ES-I3 (cell line): ENCODE data around the gene ZC3H13.

Experiments used
- H3K36me3 ChIP-seq: 2 replicates; pipeline ENCODE4 v1.6.1; 2013; ENCODE audit warnings: mild to moderate bottlenecking, low read length, control low read depth, moderate library complexity; ENCODE audit not compliant: insufficient read depth
- H3K4me1 ChIP-seq: 2 replicates; pipeline ENCODE4 v1.6.1; 2013; ENCODE audit warnings: mild to moderate bottlenecking, control low read depth, low read length; ENCODE audit not compliant: insufficient read depth
- H3K9ac ChIP-seq: 2 replicates; pipeline ENCODE4 v1.6.1; 2013; ENCODE audit warnings: low read depth, mild to moderate bottlenecking, low read length, moderate library complexity
- H3K9me3 ChIP-seq: 2 replicates; pipeline ENCODE4 v1.6.1; 2013; ENCODE audit warnings: mild to moderate bottlenecking, low read length, moderate library complexity; ENCODE audit not compliant: control insufficient read depth, insufficient read depth

Gene ZC3H13

GRCh38 chr13:45954836-45955800 lies 97.4 kb downstream of the ZC3H13 start:
- H3K9ac ChIP-seq = no peak overlapping the region
- H3K9me3 ChIP-seq = no peaks in the 10 kb centered on the region
- no peaks in the 10 kb centered on the region for H3K4me1 ChIP-seq
- no peaks in the 10 kb centered on the region; the same call in 1 of the 2 replicates for H3K36me3 ChIP-seq

GRCh38 chr13:45953082-45953481 lies 99.5 kb downstream of the ZC3H13 start:
- H3K36me3 ChIP-seq = no peaks in the 10 kb centered on the region; the same call in 1 of the 2 replicates

DNA sequence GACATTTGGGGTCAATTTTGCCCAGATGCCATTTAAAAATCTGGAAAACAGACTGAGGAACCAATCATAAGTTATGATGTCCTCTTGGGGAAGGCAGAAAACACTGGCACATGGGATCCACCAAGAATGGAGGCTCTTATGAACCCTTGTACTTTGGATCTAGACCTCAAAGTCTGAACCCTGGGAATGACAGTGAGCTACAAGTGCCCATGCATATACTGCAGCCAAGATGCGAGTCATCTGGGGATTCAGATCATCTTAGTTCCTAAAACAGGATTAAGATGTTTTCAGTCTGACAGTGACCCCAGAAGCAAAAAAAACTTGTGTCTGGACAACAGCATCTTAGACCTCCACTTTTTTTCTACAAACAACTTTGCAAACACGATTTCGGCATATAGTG lies 100.8 kb downstream of the ZC3H13 start:
- H3K4me1 ChIP-seq = no peaks in the 10 kb centered on the region

More at GRCh38 chr13:45953082-45953481, 99.5 kb downstream of the ZC3H13 start:
- no peaks in the 10 kb centered on the region for H3K9me3 ChIP-seq
- H3K4me1 ChIP-seq = no peaks in the 10 kb centered on the region
- no peak overlapping the region for H3K9ac ChIP-seq

DNA sequence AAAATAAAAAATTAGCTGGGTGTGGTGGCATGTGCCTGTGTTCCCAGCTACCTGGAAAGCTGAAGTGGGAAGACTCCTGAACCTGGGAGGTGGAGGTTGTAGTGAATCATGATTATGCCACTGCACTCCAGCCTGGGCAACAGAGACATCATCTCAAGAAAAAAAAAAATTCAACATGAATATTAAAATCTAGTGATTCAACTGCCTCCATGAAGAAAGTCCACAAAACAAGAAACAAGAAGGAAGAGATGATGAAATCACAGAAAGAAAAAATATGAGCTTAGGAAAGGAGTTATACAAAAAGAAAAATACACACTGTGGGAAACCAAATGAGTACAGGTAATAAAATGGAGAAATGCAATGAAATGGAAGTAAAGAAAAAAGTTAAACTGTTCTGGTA lies 101.4 kb downstream of the ZC3H13 start:
- H3K9me3 ChIP-seq = no peaks in the 10 kb centered on the region
- no peak overlapping the region for H3K9ac ChIP-seq
- no peaks in the 10 kb centered on the region for H3K36me3 ChIP-seq
- H3K4me1 ChIP-seq = no peaks in the 10 kb centered on the region

More for the DNA sequence above, 100.8 kb downstream of the ZC3H13 start:
- Histone ChIP-seq H3K9ac (no peak overlapping the region), H3K36me3 (no peaks in the 10 kb centered on the region), H3K9me3 (no peaks in the 10 kb centered on the region)

- H3K4me1 ChIP-seq = no peaks in the 10 kb centered on the region
- no peaks in the 10 kb centered on the region for H3K9me3 ChIP-seq
- no peak overlapping the region for H3K9ac ChIP-seq
- H3K36me3 ChIP-seq = no peaks in the 10 kb centered on the region
These were observed 102.1 kb downstream of the ZC3H13 start for GRCh38 chr13:45950386-45951000.

GRCh38 chr13:45949161-45949560 lies 103.4 kb downstream of the ZC3H13 start:
- H3K9me3 ChIP-seq = no peaks in the 10 kb centered on the region
- H3K9ac ChIP-seq = no peak overlapping the region
- no peaks in the 10 kb centered on the region for H3K36me3 ChIP-seq
- no peaks in the 10 kb centered on the region for H3K4me1 ChIP-seq

DNA sequence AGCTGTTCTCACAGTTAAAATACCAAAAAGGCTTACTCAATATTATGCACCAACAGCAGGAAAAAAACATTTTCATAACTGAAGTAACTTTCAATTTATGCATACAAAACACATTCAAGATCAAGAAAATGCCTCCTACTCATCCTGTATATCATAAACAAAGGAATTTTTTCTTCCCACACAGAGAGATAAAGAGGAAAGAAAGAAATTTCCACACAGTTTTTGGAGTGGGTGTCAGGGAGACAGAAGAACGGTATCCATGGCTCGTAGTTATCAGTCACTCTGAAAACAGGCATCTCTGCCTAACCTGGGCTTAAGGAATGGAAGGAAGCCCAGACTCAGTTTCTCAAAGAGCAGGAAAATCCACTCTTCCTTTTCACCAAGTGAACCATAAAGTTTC lies 108.6 kb downstream of the ZC3H13 start:
- Histone ChIP-seq H3K9me3 (no peaks in the 10 kb centered on the region), H3K9ac (no peak overlapping the region), H3K36me3 (no peaks in the 10 kb centered on the region), H3K4me1 (no peaks in the 10 kb centered on the region)

DNA sequence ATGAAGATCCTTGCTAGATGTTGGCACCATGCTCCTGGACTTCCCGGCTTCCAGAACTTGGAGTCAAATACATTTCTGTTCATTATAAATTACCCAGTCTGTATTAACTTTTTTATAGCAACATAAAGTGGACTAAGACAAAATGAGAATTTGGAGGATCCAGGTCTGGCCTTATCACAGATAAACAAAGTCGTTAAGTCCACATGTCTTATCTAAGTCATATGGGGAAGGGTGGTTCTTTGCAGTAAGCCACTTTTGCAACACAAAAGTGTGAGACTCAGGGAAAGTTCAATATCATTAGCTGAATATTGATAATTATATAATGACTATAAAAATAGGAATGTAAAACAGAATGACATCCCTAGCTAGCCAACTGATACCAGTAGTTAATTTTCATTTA lies 109.4 kb downstream of the ZC3H13 start:
- H3K9ac ChIP-seq = no peak overlapping the region
- no peaks in the 10 kb centered on the region for H3K36me3 ChIP-seq
- 0 out of 2 replicates have a peak, but pooled peaks cover 3% of the 10 kb centered on the region for H3K9me3 ChIP-seq
- H3K4me1 ChIP-seq = no peaks in the 10 kb centered on the region

DNA sequence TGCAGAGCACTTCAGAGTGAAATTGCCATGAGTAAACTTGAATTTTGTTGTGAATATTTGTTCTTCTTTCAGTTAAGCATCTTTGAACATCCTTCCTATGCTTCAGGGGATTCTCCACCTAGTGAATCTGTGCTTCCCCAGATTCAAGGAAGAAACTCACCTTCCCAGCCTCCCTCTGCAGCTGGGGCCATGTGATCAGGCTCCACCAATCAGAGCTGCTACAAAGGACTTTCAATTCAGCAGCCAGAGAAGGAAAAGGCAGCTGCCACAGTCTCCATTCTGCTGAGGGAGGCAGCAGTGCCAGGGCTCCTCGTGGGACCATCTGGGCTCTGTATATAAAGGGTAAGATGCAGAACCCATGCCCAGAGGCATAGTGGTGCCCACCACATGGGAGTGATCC lies 111.3 kb downstream of the ZC3H13 start:
- Histone ChIP-seq H3K4me1 (no peaks in the 10 kb centered on the region), H3K9ac (no peak overlapping the region), H3K36me3 (no peaks in the 10 kb centered on the region), H3K9me3 (0 out of 2 replicates have a peak, but pooled peaks cover 3% of the 10 kb centered on the region)

DNA sequence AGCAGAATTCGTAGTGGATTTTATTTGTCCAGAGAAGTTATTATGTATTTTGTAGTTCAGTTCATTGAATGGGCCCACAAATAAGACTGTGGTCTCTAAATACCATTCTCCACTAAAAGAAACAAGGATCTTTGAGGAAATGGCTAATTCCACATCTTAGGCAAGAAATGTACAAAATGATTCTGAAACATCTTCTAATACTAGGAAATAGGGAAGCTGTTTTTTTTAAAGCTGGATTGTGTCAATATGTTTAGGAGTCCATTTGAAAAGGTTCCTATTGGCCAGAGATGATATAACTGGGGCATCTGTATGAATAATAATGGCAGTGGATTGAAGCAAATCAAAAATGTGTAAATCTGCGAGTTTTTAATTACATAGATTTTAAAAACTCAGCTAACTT lies 112.5 kb downstream of the ZC3H13 start:
- 0 out of 2 replicates have a peak, but pooled peaks cover 3% of the 10 kb centered on the region for H3K9me3 ChIP-seq
- H3K4me1 ChIP-seq = no peaks in the 10 kb centered on the region
- no peaks in the 10 kb centered on the region for H3K36me3 ChIP-seq
- no peak overlapping the region for H3K9ac ChIP-seq

- Histone ChIP-seq H3K36me3 (no peaks in the 10 kb centered on the region), H3K4me1 (no peaks in the 10 kb centered on the region), H3K9me3 (0 out of 2 replicates have a peak, but pooled peaks cover 3% of the 10 kb centered on the region), H3K9ac (no peak overlapping the region)
These were observed 115.9 kb downstream of the ZC3H13 start for GRCh38 chr13:45936621-45937020.

DNA sequence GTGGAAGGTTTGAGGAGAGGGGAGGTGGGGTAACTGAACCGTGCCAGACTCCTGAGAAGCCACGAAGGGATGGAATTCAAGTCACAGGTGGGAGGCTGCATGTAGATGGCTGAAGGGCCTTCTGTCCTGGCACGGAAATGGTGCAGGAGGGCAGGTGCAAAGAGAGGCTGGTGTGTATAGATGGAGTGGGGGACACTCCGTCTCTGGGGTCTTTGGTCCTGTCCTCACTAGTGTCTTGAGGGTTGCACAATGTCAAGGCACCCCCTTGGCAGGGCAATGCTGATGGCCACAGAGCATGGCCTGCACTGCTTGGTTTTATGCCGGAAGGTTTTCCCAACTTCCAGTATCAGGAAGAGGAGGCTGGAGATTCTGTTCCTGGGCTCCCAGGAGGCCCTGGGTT lies 118.3 kb downstream of the ZC3H13 start:
- no peak overlapping the region for H3K9ac ChIP-seq
- no peaks in the 10 kb centered on the region for H3K36me3 ChIP-seq
- 0 out of 2 replicates have a peak, but pooled peaks cover 3% of the 10 kb centered on the region for H3K9me3 ChIP-seq
- H3K4me1 ChIP-seq = no peaks in the 10 kb centered on the region

GRCh38 chr13:45933203-45933908 lies 119.2 kb downstream of the ZC3H13 start:
- Histone ChIP-seq H3K36me3 (no peaks in the 10 kb centered on the region), H3K9ac (no peak overlapping the region), H3K9me3 (0 out of 2 replicates have a peak, but pooled peaks cover 1% of the 10 kb centered on the region)

DNA sequence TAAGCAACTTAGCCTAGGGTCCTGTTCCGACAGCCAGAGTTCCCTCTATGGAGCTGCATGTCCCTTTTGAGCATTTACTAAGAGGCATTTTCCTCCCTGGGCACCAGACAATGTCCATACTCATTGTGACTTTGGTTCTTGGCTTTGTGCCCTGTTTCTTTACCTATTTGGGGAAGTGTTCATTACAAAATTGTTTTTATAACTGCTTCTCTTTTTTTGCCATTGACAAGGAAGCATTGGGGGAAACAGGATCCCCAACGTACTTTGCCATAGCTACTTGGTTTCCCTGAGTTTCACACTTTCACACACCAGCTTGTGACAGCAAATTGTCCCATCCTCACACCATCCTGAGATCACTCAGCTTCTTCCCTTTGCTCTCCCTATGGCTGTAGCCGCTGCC lies 119.9 kb downstream of the ZC3H13 start:
- Histone ChIP-seq H3K9me3 (no peaks in the 10 kb centered on the region), H3K9ac (no peak overlapping the region), H3K4me1 (no peaks in the 10 kb centered on the region), H3K36me3 (no peaks in the 10 kb centered on the region)

More at GRCh38 chr13:45933203-45933908, 119.2 kb downstream of the ZC3H13 start:
- H3K4me1 ChIP-seq = no peaks in the 10 kb centered on the region
